Spleen (tissue), 7 donors: ENCODE data around the gene CLDN2.

ENCODE experiments used
- POLR2A ChIP-seq, 3 donors: fragments of 450-650 bp; IDR thresholded peaks; one replicate each; pipeline ENCODE4 v1.5.1; 2017; ENCODE audit warnings: antibody characterized with exemption in 3 of 3, mild to moderate bottlenecking in 1 of 3
- TF ChIP-seq, protein P1 (sequence below), 11 experiments: fragments of 200-600 bp in 7 of 11; fragments of 450-650 bp in 4 of 11; sonication (generic) in 4 of 11; IDR thresholded peaks in 8 of 11; conservative IDR thresholded peaks in 3 of 11; 1 replicate in 7 of 11; 2 replicates in 4 of 11; pipeline versions ENCODE4 v1.4.0 to v1.8.0; 2016 to 2021; ENCODE audit warnings: antibody characterized with exemption in 11 of 11, inconsistent platforms in 4 of 11, mild to moderate bottlenecking in 1 of 11
- donor health status: DM: no; HTN: no; CAD: no; lungs with moderate emphysema.
- donor health status: DM: no; HTN: no; CAD: no.
- donor health status: DM: no; HTN: no; CAD: no.

- TF ChIP-seq POLR2A (IDR thresholded peaks at IDR 0.05), result no peak
- TF ChIP-seq, protein P1, sequence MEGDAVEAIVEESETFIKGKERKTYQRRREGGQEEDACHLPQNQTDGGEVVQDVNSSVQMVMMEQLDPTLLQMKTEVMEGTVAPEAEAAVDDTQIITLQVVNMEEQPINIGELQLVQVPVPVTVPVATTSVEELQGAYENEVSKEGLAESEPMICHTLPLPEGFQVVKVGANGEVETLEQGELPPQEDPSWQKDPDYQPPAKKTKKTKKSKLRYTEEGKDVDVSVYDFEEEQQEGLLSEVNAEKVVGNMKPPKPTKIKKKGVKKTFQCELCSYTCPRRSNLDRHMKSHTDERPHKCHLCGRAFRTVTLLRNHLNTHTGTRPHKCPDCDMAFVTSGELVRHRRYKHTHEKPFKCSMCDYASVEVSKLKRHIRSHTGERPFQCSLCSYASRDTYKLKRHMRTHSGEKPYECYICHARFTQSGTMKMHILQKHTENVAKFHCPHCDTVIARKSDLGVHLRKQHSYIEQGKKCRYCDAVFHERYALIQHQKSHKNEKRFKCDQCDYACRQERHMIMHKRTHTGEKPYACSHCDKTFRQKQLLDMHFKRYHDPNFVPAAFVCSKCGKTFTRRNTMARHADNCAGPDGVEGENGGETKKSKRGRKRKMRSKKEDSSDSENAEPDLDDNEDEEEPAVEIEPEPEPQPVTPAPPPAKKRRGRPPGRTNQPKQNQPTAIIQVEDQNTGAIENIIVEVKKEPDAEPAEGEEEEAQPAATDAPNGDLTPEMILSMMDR (IDR thresholded peaks at IDR 0.05 in 8 of 11, conservative IDR thresholded peaks at IDR 0.05 in 3 of 11), result no peak
Measured at GRCh38 chrX:106928227-106928626, 8.0 kb downstream of the CLDN2 start.
